NCI-H446 treated with DMSO at 0.1 percent for 48 hours (cell line): ENCODE results near the gene TLE2.
A peak's percentile ranks its signal among the peaks of the same experiment; 100 is the strongest.
"Not testable (repeated sequence)": the region's sequence is repeated elsewhere in the genome, so short reads cannot be mapped to it uniquely, and the experiment has no call there.

Source experiments
- DNase-seq: peaks from one replicate; lab custom pipeline; 2025; lab: John Stamatoyannopoulos, UW

TLE2 gene

GRCh38 chr19:2983351-2984214 lies 45.5 kb downstream of the TLE2 start:
- peak; percentile 77 for DNase-seq

DNA sequence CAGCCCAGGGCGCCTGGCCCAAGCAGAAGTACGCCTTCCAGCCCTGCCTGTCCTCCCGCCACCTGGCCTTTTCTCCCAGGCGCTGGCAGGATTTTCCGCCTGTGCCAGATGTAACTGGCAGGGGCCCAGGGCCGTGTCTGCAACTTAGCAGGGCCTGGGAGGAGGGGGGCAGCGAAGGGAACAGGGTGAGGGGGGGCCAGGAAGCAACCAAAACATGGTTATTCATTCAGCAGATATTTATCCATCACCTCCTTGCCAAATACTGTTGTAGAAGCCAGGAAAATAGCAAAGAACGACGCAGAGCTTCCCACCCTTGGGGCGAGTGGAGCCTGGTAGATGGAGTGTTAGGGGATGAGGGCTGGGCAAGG lies 46.1 kb downstream of the TLE2 start:
- peak; percentile 99 for DNase-seq

DNA sequence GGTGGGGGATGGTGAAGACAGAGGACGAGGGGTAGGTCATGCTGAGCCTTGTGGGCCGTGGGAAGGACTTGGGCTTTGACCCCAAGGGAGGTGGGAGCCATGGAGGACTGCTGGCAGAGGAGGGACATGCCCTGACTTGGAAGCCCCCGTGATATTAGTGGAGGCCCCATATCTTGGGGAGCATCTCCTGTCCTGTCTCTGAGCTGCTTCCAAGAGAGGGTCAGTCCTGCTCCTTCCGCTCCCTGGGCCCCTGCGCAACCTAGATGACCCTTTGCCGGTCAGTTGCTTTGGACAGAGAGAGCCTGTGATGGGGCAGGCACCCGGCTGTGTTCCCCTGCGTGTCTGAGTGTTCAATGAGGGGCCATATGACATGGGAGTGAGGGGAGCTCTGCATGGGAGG lies 46.5 kb downstream of the TLE2 start:
- no peak for DNase-seq

- no peak for DNase-seq
Observed at GRCh38 chr19:2981898-2982297, 47.2 kb downstream of the TLE2 start.

DNA sequence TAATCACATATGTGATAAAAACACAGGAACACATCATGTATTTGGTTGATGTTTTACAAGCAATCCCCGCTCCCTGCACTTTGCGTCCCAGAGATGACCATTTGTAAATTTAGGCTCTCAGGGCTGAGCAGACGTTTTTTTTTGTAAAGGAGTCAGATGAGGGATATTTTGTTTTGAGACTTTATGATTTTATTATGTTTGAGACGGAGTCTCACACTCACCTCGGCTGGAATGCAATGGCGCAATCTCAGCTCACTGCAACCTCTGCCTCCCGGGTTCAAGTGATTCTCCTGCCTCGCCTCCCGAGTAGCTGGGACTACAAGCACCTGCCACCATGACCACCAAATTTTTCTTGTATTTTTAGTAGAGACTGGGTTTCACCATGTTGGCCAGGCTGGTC lies 50.3 kb downstream of the TLE2 start:
- DNase-seq: no peak

- DNase-seq: no peak
Observed at GRCh38 chr19:2978166-2978767, 50.8 kb downstream of the TLE2 start.

- no peak for DNase-seq
Observed at GRCh38 chr19:2977746-2978138, 51.3 kb downstream of the TLE2 start.

DNA sequence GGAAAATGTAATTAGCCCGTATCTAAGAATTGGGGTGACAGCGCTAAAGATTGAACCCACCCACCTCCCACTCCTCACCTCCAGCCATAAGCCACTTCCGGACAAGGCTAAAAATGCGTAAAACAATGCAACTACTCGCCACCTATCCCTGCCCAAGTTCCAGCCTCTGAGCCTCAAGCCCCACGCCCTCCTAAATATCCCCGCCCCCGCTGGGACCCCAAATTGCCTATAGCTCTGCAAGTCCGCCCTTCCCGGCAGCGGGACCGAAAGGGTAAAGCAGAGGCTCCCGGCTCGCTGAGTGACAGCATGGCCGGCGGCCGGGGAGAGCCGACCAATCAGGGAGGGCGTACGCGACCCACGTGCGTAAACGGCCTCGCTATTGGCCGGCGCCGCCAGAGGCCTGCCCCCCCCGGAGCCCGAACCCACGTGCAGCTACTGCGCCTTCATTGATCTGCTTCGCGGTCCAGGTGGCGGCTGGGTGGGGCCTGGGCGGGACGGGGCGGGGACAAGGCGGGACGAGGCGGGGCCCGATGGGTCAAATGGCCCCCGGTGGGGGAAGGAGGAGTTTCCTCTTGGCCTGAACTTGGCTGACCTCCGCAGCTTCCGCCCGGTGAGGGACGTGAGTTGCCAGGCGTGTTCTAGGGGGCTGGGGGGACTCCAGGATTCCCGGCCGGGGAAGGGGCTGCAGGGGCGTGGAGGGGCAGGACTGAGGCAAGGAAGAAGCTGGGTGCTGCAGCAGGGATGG lies 51.9 kb downstream of the TLE2 start, which contains the start of gene TLE6:
Gene TLE6, plus strand, starts transcription at position 564 of the 745 bp plus-strand sequence. CDS start 670 bp downstream, outside the sequence.
- peak; percentile 97 for DNase-seq

GRCh38 chr19:2976609-2977000 lies 52.5 kb downstream of the TLE2 start:
- no peak for DNase-seq

GRCh38 chr19:2974342-2975041 lies 54.6 kb downstream of the TLE2 start:
- DNase-seq: no peak

DNA sequence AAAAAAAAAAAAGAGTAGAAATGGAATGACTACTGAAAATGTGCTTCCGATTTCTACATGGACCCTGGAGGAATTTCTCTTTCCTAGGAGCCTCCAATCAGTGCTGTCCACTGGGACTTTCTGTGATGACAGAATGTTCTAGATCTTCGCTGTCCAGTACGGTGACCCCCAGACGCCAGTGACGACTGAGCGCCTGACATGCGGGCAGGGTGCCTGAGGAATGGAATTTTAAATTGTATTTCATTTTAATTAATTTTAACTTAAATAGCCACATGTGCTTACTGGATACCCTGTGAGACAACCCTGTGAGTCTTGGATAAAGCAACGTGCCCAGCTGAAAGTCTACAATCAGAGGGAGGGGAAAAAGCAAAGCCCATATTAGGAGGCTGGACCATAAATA lies 55.9 kb downstream of the TLE2 start:
- no peak for DNase-seq

DNA sequence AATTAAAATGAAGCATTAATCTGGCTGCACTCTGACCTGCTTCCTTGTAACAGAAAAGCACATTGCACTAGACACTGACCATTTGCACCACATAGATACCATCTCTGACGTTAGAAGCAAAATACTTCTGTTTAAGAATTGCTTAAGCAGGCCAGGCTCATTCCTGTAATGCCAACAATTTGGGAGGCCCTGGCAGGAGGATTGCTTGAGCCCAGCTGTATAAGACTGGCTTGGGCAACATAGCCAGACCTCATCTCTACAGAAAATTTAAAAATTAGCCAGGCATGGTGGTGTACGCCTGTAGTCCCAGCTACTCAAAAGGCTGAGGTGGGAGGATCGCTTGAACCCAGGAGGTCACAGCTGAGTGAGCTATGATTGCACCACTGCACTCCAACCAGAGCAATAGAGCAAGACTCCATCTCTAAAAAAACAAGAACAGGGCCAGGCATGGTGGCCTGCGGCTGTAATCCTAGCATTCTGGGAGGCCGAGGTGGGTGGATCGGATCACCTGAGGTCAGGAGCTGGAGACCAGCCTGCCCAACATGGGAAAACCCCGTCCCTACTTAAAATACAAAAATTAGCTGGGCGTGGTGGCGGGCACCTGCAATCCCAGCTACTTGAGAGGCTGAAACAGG lies 58.8 kb downstream of the TLE2 start:
- DNase-seq: peak; percentile 26

GRCh38 chr19:2969104-2969504 lies 60.0 kb downstream of the TLE2 start:
- peak; percentile 98 for DNase-seq

DNA sequence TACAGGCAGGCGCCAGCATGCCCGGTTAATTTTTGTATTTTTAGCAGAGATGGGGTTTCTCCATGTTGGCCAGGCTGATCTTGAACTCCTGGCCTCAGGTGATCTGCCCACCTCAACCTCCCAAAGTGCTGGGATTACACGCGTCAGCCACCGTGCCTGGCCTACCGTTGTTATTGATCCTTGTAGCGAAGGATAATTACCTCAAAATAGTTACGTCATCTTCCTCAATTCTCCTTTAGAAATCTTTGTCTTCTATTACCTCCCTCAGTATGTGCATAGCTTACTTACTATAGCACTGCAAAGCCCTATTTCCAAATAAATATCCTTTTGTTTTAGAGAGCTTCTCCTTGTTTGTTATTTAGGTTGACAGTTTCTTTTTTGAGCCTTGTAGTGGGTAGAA lies 61.1 kb downstream of the TLE2 start:
- DNase-seq: no peak

DNA sequence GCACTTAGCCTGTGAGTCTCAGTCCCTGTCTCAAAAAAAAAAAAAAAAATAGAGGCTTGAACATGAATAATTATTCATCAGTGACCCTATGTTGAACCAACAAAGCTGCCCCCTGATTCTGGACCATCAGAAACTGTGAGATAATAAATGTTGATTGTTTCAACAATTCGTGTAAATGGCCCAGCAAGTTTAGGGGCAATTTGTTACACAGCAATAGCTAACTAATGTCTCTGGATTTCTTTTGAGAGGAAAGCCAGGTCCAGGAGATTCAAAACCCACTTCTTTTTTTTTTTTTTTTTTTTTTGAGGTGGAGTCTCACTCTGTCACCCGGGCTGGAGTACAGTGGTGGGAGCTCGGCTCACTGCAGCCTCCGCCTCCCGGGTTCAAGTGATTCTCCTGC lies 64.2 kb downstream of the TLE2 start:
- DNase-seq: no peak

- not testable (repeated sequence) for DNase-seq
Observed at GRCh38 chr19:2963631-2964030, 65.4 kb downstream of the TLE2 start.

DNA sequence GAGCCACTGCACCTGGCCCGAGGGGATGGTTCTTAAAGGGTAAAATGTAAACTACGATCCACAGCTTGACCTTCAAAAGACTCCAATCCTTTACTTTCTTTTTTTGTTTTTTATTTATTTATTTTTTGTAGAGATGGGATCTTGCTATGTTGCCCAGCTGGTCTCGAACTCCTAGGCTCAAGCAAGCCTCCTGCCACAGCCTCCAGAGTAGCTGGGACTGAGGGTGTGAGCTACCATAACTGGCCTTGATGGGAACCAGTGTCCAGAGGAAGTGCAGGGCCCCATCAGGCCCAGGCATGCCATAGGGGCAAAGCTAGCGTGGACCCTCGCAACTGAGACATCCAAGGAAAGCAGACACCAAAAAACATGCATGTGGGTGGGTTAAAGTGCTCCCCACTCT lies 66.0 kb downstream of the TLE2 start:
- DNase-seq: no peak

DNA sequence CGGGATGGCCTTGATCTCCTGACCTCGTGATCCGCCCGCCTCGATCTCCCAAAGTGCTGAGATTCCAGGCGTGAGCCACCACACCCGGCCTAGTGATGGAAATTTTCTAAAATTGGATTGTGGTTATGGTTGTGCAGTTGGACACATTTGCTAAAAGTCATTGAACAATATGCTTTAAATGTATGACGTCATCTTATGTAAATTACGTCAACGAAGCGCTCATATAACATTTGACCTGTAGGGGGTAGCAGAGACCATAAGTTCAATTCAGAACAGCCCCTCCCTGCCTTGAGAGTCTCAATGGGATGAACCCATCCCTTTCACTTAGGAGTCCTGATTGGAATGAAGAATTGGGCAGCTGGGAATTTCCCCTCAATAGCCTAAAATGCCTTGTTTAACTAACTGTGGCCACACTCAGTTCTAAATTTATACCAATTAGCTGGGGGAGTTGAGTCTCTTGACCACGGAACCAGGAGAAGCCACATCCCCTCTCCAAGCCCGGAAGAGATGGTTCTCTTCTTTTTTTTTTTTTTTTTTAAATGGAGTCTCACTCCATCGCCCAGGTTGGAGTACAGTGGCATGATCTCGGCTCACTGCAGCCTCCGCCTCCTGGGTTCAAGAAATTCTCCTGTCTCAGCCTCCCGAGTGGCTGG lies 66.9 kb downstream of the TLE2 start:
- DNase-seq: peak; percentile 50

DNA sequence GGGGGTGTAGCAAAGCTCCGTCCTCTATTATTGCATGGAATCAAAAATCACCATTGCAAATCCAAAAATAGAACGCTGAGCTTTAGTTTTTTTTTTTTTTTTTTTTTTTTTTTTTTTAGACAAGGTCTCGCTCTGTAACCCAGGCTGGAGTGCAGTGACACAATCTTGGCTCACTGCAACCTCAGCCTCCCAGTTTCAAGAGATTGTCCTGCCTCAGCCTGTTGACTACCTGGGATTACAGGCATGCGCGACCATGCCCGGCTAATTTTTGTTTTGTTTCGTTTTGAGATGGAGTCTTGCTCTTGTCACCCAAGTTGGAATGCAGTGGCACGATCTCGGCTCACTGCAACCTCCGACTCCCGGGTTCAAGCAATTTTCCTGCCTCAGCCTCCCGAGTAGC lies 69.0 kb downstream of the TLE2 start:
- DNase-seq: no peak

DNA sequence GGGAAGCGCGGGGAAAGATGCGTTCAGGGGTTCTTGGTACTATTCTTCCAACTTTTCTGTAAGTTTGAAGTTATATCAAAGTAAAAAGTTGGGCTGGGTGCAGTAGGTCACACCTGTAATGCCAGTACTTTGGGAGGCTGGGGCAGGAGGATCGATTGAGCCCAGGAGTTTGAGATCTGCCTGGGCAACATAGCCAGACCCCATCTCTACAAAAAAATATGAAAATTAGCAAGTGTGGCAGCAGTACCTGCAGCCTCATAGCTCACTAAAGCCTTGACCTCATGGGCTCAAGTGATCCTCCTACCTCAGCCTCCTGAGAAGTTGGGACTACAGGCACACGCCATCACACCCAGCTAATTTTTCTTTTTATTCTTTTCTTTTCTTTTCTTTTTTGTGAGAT lies 71.9 kb downstream of the TLE2 start:
- no peak for DNase-seq

- DNase-seq: no peak
Observed at GRCh38 chr19:2952953-2953481, 76.1 kb downstream of the TLE2 start.
